GM19467 (cell line): Measurements from ENCODE around the gene EMB.
A peak's percentile ranks its signal among the peaks of the same experiment; 100 is the strongest.
"Not testable (repeated sequence)": the region's sequence is repeated elsewhere in the genome, so short reads cannot be mapped to it uniquely, and the experiment has no call there.

Experiments
- ATAC-seq: cut with Tn5 transposase; IDR thresholded peaks from one replicate; pipeline ENCODE4 v1.9.1; 2021; ENCODE audit warnings: mild to moderate bottlenecking, moderate library complexity; ENCODE audit not compliant: unreplicated experiment

EMB gene, protein sequence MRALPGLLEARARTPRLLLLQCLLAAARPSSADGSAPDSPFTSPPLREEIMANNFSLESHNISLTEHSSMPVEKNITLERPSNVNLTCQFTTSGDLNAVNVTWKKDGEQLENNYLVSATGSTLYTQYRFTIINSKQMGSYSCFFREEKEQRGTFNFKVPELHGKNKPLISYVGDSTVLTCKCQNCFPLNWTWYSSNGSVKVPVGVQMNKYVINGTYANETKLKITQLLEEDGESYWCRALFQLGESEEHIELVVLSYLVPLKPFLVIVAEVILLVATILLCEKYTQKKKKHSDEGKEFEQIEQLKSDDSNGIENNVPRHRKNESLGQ

DNA sequence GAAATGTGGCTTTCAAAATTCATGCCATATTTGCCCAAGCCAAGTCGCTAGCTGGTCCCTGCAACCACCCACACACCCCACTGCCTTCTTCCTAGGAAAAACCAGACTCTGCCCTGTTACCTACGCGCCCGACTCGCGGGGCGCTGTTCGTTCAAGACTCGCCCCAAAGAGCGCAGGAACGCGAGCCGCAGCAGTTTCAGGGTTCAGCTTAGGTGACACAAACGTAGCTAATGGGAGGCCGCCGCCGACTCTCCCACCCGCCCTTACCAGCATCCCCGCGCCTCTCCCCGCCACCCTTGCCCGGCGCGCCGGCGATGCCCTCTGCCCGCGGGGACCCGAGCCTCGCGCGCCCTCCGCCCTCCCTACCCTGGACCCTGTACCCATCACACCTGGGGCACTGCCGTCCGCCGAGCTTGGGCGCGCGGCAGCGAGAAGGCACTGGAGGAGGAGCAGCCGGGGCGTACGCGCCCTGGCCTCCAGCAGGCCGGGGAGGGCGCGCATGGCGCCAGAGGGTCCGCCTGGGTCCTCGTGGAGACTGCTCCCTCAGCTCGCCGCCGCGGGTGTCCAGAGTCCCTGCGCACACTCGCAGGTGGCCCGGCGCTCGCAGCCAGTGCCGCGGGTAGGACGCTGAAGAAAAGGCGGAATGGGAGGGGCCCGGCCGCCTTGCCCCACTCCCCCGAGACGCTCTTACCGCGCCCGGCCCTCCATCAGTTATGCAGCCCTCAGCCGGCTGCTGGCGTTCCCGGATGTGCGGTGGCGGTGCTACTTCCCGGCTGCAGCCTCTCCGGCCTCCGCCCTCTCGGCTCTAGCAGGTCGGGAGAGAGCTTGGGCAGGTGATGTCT lies at the start of gene EMB:
Gene EMB, minus strand, starts transcription at position 638 of the 842 bp plus-strand sequence. Its CDS starts 137 bp downstream, at position 501.
- peak; percentile 59 for ATAC-seq

- ATAC-seq: not testable (repeated sequence)
Measured at GRCh38 chr5:50489491-50489890, 48.4 kb upstream of the EMB start.

- ATAC-seq: not testable (repeated sequence)
Measured at GRCh38 chr5:50478790-50479189, 37.7 kb upstream of the EMB start.

GRCh38 chr5:50476549-50476948 lies 35.5 kb upstream of the EMB start:
- peak; percentile 100 for ATAC-seq

- not testable (repeated sequence) for ATAC-seq
Measured at GRCh38 chr5:50465015-50465414, 23.9 kb upstream of the EMB start.

DNA sequence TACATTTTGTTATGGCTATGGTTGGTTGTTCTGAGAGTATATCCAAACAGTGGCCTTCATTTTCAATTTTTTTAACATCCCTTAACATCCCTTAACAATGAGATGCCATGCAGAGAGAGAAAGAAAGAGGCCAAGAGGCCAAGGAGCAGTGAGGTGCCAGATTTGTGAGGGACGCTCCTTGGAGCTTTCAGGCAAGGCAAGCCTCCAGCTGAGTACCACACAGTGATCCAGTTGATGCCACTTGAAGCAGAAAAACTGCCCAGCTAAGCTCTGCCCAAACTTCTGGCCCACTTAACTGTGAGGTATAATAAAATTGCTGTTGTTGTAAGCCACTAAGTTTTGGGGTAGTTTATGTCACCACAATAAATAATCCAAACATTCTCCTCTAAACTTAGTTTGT lies 22.6 kb upstream of the EMB start:
- ATAC-seq: no peak

- no peak for ATAC-seq
Measured at GRCh38 chr5:50463047-50463446, 22.0 kb upstream of the EMB start.

DNA sequence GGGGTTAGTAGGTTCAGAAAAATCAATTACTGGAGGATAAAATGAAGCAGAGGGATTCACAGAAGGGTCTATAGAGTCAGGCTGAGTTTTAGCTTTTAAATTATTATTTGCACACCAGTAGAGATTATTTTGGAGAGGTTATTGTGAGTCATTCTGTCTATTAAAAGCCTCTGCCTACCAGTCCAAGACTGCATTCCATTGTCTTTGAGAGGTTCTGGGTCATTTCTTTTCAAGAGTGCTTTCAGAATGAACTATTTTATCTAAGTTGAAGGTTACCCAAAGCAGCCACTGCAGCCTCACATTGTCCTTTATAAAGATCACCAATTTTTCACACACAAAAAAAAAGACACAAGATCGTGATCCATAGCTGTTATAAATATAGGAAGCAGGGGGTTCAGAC lies 21.5 kb upstream of the EMB start:
- not testable (repeated sequence) for ATAC-seq

- ATAC-seq: not testable (repeated sequence)
Measured at GRCh38 chr5:50458372-50458771, 17.3 kb upstream of the EMB start.

DNA sequence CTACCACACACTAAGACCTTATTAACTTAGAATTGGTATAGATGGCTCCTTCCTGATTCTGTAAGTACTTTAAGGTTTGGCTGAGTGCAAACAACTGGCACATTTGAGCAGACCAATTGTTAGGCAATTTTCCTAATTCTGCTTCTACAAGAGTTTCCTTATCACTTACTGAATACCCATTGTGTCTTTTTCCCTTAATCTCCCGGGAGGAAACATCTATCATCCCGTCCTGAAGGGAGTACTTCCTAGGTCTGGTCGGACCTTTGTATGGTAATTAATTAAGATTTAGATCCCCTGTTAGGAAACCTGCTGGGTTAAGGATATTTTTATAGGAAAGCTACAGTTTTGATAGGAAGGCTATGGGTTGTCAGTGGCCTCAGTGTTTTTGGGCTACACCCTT lies 8.2 kb upstream of the EMB start:
- not testable (repeated sequence) for ATAC-seq

DNA sequence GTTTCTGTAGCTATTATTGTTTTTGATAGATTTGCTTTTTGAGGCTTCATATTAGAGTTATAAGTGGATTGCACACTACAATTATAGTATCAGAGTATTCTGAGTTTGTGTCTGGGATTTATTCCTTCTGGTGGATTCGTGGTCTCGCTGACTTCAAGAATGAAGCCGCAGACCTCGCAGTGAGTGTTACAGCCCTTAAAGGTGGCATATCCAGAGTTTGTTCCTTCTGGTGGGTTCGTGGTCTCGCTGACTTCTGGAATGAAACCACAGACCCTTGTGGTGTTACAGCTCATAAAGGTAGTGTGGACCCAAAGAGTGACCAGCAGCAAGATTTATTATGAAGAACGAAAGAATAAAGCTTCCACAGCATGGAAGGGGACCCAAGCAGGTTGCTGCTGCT lies 6.9 kb upstream of the EMB start:
- ATAC-seq: no peak

DNA sequence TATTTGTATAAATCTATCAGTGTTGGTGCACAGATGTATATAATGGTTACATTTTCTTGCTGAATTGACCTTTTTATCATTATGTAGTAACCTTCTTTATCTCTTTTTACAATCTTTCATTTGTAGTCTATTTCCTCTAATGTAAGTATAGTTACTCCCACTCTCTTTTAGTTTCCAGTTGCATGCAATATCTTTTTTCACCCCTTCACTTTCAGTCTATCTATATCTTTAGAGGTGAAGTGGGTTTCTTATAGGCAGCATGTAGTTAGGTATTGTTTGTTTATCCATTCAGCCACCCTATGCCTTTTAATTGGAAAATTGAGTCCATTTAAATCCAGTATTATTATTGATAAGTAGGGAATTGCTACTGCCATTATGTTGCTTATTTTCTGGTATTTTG lies 6.1 kb upstream of the EMB start:
- ATAC-seq: no peak

GRCh38 chr5:50445296-50445949 lies 4.3 kb upstream of the EMB start:
- peak; percentile 68 for ATAC-seq

DNA sequence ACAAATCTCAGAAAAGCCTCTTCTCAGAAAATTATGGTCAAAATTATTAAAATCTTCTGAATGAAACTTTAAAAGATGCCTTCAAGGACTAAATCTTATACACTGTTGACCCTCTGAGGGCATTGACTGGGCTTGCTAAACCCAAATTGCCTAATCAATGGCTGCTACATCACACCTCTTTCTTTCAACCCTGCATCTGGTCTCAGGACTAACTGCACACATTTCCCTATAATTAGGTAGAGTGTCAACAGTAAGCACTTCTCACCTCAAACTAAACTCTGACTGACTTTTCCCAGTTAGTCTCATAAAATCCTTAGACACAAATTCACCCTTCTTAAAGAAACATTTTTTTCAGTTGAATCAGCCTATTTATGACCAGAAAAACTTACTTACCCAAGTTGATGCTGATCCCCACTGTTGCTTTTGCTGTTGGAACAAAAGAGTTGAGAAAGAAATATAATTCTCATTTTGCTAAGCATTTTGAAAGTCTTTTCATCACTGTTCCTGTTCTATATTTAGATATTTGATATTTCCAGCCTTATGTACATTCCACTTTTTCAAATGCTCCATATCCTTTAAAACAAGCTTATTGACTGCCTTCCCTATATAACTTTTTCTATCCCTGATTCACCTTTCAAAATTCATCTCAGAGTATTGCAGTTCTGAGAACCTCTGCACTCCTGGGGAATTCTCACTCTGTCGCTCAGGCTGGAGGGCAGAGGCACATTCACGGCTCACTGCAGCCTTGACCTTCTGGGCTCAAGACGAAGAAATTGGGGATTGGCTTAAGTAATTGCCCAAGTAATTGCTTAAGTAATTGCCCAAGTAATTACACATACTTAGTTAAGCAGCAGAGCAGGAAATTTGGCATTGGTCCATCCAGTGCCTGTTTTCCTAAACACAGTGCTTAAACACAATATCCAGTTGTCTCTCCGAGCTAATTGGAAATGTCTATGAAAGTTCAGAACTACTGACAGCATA lies 1.8 kb upstream of the EMB start:
- ATAC-seq: not testable (repeated sequence)

GRCh38 chr5:50441493-50441955 lies 436 bp upstream of the EMB start:
- ATAC-seq: peak; percentile 2

GRCh38 chr5:50439221-50439620 lies 1.9 kb downstream of the EMB start:
- ATAC-seq: no peak

DNA sequence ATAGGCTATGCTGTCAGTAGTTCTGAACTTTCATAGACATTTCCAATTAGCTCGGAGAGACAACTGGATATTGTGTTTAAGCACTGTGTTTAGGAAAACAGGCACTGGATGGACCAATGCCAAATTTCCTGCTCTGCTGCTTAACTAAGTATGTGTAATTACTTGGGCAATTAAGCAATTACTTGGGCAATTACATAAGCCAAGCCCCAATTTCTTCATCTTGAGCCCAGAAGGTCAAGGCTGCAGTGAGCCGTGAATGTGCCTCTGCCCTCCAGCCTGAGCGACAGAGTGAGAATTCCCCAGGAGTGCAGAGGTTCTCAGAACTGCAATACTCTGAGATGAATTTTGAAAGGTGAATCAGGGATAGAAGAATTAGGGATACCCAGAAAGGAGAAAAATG lies 3.0 kb downstream of the EMB start:
- ATAC-seq: not testable (repeated sequence)

GRCh38 chr5:50435168-50435567 lies 5.9 kb downstream of the EMB start:
- no peak for ATAC-seq

DNA sequence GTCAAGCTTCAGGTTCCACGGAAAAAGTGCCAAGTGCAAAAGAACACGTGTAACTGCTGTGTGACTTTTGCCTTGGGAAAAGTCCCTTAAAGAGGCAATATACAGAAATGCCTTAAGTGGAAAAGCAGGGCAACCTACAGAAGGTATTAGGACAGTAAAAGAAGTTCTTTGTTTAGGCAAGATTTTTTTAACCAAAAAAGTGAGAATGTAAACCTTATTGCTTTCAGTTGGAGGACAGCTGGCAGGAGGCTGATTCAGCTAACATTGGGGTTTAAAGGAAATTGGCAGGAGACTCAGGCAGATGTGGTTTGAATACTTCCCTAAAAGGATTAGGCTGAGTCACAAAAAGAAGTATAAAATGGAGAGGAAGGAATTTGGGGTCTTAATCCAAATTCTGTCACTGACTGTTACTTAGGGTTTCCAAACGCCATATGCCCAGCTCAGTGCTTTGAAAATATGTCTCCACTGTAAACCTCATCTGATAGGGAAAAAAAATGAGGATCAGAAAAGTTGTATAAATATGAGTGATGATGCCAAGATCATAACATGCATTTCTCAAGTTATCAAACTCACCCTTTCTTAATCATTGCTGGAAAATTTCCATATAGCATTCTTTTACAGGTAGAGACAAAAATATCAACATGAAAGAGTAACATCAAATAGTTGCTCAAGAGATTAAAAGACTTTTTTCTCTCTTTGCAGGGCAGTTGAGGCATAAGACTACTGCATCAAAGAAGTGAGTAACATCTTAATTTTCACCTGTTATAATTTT lies 9.8 kb downstream of the EMB start:
- not testable (repeated sequence) for ATAC-seq
